IPS-NIHi7 (cell line): Measurements from ENCODE around the gene MRPL36.

Experiments
- DNase-seq: peaks from one replicate; pipeline ENCODE4 v3.0.0; 2012; ENCODE audit warnings: mixed read lengths; ENCODE audit errors: extremely low spot score

Gene MRPL36

DNA sequence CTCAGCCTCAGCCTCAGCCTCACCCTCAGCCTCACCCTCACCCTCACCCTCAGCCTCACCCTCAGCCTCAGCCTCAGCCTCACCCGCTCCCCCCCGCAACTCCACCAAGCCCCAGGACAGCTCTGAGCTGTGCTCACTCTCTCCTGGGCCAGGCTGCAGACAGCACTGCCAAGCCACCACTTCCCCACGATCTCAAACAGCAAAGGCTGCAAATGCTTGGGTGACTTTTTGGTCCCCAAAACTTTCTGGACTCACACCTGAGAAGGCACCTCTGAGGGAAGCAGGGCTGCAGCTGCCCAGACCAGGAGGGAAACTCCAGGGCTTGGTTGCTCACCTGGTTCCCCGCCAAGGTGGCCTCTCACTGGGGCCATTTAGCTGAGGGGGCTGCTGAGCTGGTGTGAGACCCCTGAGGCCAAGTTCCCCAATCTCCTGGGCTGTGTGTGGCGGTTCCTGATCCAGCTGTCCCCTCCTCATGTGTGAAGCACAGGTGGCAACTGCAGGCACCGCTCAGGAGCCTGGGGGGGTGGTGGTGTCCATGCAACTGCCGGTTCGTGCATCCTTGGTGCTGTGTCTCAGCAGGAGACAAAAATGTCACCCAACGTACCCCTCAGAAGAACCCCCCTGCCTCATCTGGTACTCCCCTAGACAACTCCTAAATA is 17.8 kb downstream of the MRPL36 start:
- no peak for DNase-seq

DNA sequence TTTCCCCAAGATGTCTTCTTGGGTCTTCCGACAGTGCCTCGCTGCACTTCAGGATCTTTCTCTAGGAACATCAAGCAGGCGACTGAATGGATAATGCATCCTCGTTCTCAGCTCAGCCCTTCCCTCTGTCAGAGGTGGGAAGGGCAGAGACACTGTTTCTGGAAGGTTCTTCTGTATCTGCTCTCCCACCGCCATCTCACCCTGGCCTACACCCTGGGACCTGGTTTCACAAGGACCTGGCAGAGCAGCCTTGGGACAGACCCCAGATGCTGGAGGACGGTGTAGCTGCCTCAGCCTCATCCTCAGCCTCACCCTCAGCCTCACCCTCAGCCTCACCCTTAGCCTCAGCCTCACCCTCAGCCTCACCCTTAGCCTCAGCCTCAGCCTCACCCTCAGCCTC is 18.5 kb downstream of the MRPL36 start:
- DNase-seq: no peak

DNA sequence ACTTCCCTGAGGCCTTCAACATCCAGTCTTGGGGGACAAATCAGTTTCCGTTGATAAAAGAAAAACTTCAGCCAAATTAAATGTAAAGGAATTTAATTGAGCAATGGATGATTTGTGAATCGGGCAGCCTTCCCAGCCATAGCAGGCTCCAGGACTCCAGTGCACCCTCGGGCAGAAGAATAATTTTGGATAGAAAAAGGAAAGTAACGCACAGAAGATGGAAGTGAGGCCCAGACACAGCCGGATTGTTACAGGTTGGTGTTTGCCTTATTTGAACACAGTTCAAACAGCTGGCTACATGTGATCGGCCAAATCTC is 19.1 kb downstream of the MRPL36 start:
- no peak for DNase-seq

DNA sequence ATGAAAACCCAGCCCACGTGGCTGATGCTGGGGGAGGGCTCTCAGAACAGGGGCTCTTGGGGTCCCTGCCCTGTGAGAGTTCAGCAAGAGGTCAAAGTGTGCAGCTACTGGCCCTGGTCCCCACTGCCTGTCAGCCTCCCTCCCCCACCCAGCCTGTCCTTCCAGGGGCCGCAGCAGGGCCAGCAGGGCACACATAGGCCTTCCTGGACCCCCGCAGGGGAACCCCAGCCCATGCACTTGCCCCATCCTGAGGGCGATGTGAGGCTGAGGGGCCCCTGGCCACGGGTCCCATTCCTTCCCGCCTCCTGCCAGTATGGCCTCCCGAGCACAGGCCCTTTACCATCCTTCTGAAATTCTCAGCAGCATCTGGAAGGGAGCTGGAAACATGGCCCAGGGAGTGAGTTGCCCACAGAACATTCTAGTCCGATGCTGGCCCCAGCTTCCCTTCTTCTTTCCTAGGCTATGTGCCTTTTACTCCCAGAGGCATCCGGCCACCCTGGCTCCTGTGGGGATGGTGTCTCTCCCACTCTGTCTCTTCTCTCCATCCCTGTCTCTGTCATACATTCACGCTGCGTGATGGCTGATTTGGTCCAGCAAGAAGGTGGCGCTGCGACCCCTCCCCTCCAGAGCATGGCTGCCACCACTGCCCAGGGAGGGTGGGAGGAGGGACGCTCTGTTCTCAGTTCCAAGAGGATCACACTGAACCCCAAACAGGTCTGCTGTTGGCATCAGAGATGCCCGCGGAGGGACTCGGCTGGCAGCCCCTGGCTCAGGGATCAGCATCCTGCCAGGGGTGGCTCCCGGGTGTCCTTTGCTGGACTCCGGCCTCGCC is 19.6 kb downstream of the MRPL36 start:
- no peak for DNase-seq

DNA sequence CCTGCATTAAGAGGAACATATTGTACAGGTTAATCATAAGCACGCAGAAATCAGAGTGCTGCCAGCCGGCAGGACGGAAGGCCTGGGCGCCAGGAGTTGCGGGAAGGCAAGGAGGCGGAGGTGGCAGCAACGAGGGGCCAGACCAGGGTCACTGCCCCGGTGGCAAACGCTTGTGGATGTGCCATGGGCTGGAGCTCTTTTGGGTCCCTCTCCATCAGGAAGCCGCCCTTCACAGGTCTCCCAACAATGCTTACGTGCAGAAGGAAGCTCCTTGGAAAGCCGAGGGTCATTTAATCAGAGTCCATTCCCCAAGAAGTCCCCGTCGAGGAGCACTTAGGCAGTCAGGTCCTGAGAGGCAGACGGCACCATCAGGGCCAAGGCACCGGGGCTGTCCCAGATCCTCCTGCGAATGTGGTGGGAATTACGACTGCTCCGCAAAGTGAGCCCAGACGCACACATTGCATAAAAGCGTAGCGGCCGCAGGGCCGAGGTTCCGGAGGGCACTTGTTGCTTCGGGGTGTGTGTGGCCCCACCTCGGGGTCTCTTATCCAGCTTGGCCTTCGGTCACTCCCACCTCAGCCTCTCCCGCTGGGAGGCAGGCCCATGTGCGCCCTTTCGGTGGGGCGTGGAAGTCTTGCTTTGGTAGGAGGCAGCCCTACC is 20.5 kb downstream of the MRPL36 start:
- no peak for DNase-seq

DNA sequence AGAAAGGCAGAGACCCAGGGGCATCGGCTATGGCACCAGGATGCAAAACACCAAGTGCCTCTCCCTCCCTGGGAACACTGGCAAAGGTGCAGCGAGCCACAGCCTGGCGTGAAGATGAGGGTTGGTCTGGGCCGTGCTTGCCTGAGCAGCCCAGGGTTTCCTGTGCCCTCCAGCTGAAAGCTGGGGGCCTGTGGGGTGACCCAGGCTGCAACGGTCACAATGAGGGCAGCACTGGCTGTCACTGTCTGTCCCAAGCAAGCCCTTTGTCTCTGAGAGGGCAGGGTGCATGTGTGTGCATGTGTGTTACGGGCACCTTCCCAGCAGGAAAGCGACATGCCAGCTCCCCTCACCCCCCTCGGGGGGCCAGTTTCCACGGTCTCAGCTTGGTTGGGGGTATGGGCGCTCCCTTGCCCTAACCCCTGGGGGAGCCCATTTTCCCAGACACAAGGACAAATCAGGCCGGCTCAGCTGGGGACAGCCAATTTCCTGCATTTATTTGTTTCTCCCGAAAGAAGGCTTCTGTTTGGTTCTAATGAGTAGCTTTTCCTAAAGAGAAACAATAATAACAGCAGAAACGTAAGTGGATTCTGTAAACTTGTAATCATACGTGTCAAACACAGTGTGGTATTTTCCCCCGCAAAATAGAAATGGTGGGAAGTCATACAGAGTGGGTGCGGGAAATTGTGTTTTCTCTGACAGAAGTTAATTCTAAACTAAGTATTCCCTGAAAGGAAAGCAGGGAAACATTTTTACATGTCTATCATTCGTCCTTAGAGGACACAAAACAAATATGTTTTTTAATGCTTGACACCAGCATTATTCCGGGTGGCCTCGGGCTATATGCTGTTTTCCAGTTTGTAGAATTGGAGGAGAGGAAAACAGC is 21.3 kb downstream of the MRPL36 start:
- DNase-seq: no peak

DNA sequence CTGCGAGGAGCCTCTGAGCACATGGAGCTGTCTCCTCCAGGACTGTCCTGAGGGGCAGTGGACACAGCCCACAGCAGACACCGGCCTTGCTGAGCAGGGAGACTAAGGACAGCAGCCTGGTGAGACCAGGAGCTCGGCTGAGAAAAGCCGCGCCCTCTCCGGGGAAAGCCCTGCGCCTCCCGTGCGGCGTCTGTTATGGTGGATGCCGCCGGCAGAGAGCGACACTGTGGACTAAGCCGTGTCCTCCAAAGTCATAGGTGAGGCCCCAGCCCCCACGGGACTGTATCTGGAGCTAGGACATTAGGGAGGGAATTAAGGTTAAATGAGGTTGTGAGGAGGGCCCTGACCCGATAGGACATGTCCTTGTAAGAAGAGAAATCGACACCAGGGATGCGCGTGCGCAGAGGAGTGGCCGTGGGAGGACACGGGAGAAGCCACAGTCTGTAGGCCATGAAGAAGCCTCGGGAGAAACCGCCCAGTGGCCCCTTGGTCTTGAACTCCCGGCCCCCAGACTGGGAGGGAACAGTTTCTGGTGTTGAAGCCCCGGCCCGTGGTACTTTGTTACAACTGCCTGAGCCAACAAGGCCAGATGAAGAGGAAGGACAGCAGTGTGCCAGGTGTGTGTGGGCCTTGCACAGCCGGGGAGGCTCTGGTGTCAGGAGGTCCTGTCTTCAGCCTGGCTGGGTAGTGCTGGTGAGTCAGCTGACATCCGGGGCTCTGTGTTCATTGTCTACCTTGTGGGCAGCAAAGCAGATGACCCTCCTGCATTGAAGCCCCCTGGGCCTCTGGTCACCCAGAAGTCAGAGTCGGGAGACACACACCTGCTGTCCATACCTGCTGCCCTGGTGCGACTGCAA is 22.1 kb downstream of the MRPL36 start:
- DNase-seq: no peak

DNA sequence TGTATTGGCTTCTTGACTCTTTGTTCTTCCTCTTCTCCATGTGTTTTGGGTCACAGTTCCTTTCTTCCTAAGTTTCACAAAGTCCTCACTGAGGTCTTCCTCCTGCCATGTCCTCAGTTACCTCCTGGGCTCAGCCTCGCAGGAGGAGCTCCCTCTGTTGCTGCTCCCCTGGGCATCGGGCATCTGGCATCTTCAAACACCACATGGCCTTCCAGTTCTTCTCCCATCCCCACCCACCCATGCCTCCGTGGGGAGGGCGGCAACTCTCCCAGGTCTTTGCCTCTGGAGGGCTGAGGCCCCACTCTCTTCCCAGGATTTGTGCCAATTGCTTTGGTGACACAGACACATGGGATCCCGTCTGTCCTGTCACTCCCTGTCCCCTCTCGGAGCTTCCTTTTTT is 22.8 kb downstream of the MRPL36 start:
- DNase-seq: no peak

DNA sequence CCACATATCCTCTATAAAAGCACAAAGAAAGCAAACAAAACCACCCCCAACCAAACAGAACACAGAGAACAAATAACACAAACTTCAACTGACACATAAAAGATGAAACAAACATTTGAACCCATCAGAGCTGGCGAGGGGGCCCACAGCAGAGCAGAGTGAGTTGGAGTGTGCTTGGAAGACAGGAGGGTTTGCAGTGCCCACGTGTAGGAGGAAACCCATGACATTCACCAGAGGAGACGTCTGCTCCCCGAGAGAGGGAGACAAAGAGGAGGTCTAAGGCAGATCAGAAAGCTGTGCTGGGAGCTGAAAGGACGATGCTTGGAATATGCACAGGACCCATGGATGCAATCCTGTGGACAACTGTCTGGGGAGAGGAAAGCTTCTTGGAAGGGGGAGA is 27.0 kb downstream of the MRPL36 start:
- no peak for DNase-seq

DNA sequence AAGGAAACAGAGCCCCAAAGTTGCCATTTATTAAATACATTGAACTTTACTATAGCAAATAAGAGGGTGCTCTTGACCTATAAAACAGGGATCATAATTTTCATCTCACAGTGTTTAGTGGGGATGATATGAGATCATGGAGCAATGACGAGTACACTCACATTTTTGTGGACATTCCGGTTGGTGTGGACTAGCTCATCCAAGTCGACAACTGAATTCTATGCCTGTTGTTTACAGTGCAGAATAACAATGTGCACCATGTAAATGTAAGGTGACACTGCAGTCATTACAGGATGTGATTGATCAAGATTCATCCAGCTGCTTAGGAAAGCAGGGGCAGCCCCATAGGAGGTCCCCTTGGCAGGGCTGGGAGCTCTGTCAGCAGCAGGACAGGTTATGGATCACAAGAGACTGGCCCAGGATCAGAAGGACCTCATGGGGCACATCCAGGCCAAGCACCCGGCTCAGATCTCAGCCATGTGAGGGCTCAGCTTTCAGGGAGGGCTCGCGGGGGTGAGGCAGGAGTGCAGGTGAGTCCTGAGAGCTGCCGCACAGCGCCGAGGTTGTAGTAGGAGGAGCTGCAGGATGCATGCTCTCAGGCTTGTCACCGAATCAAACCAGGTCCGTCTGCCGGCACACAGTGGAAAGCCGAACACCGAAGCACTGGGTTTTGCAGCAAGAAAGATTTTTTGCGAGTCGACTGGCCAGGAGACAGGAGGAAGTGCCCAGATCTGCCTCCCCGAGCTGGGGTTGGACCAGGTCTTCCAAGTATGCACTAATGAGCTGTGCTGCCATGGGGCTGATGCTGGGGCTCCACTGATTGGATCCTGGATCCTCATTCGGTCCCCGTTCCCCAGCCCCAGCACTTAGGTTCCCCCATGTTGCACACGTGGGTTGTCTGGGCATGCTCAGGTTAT is 28.2 kb downstream of the MRPL36 start:
- no peak for DNase-seq

DNA sequence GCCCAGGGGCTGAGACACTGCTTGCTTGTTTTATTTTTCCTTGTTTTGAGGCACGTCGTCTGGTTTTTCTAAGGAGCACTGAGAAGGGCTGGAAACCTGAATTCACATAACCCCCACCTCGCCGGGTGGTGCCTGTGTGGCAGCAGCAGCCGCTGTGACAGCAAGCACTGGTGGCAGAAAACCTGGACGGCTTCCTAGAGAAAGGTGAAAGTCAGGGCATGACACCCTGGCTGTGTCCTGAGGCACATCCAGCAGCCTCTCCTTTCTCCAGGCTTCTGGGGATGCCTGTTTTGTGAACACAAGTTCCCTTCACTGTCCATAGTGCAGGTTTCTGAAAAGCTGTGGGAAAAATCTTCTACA is 29.2 kb downstream of the MRPL36 start:
- no peak for DNase-seq

DNA sequence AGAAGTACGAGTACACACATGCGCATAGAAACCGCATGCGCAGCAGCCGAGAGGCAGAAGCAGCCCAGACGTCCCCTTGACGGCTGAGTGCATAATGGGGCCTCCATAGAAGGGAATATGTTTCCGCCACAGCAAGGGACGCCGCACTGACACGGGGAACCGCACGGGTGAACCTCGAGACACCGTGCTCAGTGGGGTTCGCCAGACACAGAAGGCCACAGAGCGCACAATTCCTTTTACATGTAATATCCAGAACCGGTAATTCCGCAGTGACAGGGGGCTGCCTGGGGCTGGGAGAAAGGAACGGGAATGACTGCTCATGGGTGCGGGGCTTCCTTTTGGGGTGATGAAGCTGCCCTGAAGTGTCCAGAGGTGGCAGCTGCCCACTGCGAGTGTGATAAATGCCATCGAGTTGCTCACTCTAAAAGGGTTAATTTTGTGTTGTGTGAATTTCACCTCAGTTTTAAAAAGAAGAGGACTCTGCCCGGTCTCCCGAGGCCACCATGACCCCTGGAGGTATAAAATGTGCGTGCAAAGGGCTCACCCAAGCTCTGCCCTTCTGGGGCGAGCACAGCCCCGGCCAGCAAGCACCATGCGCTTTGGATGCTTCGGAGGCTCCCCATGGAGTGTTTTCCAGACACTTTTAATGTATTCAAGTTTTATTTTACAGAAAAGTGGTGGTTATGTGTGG is 29.7 kb downstream of the MRPL36 start:
- no peak for DNase-seq

DNA sequence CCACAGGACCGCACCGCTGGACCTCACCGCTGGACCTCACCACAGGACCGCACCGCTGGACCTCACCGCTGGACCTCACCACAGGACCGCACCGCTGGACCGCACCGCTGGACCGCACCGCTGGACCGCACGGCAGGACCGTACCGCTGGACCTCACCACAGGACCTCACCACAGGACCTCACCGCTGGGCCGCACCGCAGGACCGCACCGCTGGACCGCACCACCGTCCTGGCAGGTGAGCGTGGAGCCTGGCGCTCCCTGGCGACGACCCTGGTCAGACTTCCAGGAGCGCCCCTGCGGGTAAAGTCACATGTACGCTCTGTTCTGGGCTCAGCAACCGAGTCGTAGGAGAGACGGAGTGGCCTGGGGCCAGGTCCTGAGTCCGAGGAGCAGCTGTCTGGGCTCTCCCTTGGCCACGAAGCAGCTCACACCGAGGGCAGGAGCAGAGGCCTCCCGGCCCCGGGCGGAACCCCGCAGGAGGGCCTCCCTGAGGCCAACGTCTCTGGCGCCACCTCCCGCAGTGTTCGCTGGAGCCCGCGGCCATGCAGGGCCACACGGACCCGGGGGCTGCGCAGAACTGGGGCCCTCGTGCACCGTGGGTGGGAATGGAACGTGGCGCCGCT is 30.5 kb downstream of the MRPL36 start:
- no peak for DNase-seq

DNA sequence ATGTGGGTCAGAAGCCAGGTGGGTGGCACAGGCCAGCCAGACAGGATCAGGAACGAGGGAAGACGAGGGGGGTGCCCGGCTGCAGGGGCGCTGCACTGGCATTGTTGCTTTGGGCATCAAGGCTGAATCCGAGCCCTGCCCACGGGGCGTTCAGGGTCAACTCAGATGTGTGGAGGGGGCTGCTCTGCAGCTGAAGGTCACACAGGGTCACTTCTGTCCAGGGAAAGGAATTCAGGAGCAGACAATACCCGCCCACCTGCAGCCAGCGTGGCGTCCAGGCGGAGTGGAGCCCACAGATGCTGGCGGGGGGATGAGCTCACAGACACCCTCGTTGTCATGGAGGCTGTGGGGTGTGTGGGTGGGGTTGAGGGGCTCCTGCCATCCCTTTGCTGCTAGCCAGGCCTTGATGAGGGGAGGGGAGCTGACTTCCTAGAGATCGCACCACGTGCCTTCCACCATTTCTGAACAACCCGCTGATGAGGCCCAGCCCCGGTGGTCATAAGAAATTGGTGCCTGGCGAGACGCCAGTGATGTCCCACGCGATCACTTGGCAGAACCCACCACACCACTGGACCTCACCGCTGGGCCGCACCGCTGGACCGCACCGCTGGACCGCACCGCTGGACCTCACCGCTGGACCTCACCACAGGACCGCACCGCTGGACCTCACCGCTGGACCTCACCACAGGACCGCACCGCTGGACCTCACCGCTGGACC is 31.2 kb downstream of the MRPL36 start:
- DNase-seq: no peak

DNA sequence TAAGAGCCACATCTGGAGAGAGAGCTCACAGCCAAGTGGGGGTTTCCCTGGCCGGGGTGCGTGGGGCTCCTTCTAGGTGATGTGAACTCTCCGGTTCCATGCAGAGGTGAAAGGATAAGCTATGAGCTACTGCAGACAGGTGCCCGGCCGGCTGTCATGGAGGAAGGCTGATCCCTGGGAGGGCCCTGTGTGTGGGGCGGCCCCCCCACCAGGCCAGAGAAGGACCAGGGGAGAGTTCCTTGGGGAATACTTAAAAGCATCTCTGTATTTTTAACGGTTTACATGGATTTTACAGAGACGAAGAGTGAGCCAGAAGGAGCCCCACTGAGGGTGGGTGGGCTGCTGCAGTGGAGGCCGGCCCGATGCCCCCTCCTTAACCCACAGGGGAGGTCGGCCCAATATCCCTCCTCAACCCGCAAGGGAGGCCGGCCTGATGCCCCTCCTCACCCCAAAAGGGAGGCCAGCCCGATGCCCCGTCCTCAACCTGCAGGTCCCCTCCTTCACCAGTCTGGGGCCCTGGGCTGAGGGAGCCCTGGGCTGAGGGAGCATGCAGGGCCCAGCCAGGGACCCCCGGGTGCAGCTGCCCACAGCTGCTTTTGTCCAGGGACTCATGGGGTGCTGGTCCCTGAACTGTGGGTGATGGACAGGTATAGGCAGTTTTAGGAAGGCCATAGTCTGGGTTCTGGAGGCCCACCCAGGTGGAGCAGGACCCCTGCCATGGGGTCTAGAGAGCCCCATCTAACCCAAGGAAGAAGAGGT is 31.9 kb downstream of the MRPL36 start:
- no peak for DNase-seq

DNA sequence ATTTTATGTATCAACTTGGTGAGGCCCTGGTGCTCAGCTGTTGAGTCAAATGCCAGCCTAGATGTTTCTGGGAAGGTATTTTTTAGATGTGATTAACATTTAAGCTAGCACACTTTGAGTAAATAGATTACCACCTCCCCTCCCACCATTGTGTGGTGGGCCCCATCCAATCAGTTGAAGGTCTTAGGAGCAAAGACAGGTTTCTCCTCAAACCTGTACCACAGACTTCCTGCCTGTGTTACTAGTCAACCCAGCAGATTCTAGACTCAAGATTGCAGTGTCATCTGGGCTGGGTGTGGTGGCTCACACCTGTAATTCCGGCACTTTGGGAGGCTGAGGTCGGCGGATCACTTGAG is 33.8 kb downstream of the MRPL36 start:
- DNase-seq: no peak

DNA sequence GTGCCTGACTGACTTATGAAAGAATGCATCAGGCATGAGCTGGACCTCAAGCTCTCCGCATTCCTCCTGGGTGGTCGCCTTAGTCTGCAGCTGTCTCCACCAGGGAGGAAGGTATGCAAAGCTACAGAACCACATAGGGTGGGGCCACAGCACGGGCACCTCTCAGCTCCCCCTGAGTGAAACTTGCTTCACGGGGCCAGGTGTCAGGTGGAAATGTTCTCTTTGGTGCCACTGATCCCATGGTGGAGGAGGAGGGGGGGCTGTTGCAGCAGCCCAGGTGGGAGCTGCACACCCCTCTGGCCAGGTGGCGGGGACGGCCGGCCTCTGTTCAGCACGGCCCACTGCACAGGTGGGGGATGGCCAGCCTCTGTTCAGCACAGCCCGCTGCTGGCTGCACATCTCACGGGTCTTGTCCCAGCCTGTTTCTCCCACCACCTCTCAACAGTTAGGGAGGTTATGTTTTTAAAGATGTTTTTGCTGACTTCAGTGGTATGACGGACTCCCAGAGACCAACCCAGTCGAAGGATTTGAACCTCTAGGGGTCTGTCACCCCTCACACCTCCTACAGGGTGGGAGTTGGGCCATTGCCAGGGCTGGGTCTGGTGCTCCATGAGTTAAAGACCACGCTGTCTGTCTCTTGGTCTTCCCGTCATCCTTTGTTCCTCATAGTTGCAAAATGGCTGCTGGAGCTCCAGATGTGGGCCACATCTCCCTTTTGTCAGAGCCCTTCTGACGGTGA is 34.3 kb downstream of the MRPL36 start:
- DNase-seq: no peak
